Activated CD8-positive, alpha-beta T cell treated with anti-CD3 and anti-CD28 coated beads, Interleukin-2, amount 10 ng/mL, durations not matched to agents 7 days and 5 days (primary cell): Measurements from ENCODE around the gene POMT2. TPM values are rescaled to one million over a fixed set of nuclear protein-coding genes. Genes with fewer than 3 reads are reported as not detected.

Experiments used
- ATAC-seq: fragments of 150-1000 bp; cut with Tn5 transposase; one replicate; pipeline ENCODE4 v1.10.0; 2021; ENCODE audit warnings: moderate library complexity
- CTCF ChIA-PET: fragments of 350-600 bp; sonication (Branson Sonifier 250); formaldehyde crosslinking; loops from one replicate; lab custom pipeline; 2021; ENCODE audit warnings: antibody characterized with exemption; lab: Charles Lee
- POLR2A ChIA-PET: fragments of 350-600 bp; sonication (Branson Sonifier 250); formaldehyde crosslinking; loops from one replicate; lab custom pipeline; 2021; ENCODE audit warnings: antibody characterized with exemption; lab: Charles Lee
- DNase-seq: peaks from one replicate; pipeline ENCODE4 v3.0.0-alpha.2; 2020
- H3K27ac Mint-ChIP-seq: one replicate; pipeline ENCODE4 v1.8.0; 2021; ENCODE audit warnings: mild to moderate bottlenecking, mixed read lengths
- H3K27me3 Mint-ChIP-seq: one replicate; pipeline ENCODE4 v1.8.0; 2021; ENCODE audit warnings: low read depth, mixed read lengths
- H3K36me3 Mint-ChIP-seq: one replicate; pipeline ENCODE4 v1.8.0; 2021; ENCODE audit warnings: low read depth, mixed read lengths
- H3K4me1 Mint-ChIP-seq: one replicate; pipeline ENCODE4 v1.8.0; 2021; ENCODE audit warnings: low read depth, mixed read lengths
- H3K4me3 Mint-ChIP-seq: one replicate; pipeline ENCODE4 v1.8.0; 2021; ENCODE audit warnings: mild to moderate bottlenecking, mixed read lengths
- H3K9me3 Mint-ChIP-seq: one replicate; pipeline ENCODE4 v1.8.0; 2022; ENCODE audit warnings: mixed read lengths; ENCODE audit not compliant: insufficient read depth
- total RNA-seq, 2 experiments: library from RNA; stranded (reverse); gene quantifications; one replicate each; pipeline ENCODE4 v1.2.3, GENCODE V29; 2021

The POMT2 gene, protein sequence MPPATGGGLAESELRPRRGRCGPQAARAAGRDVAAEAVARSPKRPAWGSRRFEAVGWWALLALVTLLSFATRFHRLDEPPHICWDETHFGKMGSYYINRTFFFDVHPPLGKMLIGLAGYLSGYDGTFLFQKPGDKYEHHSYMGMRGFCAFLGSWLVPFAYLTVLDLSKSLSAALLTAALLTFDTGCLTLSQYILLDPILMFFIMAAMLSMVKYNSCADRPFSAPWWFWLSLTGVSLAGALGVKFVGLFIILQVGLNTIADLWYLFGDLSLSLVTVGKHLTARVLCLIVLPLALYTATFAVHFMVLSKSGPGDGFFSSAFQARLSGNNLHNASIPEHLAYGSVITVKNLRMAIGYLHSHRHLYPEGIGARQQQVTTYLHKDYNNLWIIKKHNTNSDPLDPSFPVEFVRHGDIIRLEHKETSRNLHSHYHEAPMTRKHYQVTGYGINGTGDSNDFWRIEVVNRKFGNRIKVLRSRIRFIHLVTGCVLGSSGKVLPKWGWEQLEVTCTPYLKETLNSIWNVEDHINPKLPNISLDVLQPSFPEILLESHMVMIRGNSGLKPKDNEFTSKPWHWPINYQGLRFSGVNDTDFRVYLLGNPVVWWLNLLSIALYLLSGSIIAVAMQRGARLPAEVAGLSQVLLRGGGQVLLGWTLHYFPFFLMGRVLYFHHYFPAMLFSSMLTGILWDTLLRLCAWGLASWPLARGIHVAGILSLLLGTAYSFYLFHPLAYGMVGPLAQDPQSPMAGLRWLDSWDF
- total RNA-seq = 10 to 100 TPM; 15.0 to 15.5 TPM

DNA sequence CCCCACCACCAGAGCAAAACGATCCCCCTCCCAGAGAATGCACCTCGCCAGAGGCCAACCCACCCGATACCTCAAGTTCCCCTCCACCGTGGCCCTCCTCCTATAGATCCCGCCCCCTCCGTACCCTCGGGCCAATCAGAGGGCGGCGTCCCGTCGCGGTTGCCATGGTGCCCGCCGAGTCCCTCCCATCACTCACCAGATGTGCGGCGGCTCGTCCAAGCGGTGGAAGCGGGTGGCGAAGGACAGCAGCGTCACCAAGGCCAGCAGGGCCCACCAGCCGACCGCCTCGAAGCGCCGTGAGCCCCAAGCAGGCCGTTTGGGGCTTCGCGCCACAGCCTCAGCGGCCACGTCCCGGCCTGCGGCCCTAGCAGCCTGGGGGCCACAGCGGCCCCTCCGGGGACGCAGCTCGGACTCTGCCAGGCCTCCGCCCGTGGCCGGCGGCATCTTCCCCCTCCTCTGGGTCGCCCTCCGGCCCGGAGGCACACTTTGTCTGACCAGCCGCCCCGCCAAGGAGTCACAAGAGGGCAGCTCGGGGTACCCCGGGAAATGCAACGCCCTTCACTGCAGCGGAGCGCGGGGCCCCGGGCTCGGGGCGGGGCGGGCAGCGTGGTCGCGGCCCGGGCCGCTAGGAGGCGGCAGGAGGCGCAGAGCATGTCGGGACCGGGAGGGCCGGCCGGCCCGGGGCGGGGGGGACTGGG, at the start of gene POMT2:
Gene POMT2, minus strand, starts transcription at position 646 of the 698 bp plus-strand sequence. Its CDS starts 202 bp downstream, at position 444.
- ChIA-PET POLR2A (interaction anchor here (1.2 to 1.8 kb wide), 5 partner anchors 14 to 508 kb away, joined by 3 to 10 read pairs (median 4); partner anchors contain the start of genes ANGEL1, SAMD15 and TMED8), CTCF (interaction anchor here (0.6 to 2.1 kb wide), 12 partner anchors 13 to 395 kb away, joined by 3 to 11 read pairs (median 4); partner anchors contain the start of genes SAMD15 and TMED8)
- H3K4me1 Mint-ChIP-seq = peaks cover 23% of the 10 kb centered on the region
- H3K4me3 Mint-ChIP-seq = peak within 1 kb of the TSS; percentile 93
- DNase-seq = peak; percentile 94
- ATAC-seq = peak; percentile 61
- H3K9me3 Mint-ChIP-seq = no peaks in the 10 kb centered on the region
- H3K27me3 Mint-ChIP-seq = no peaks in the 10 kb centered on the region
- H3K27ac Mint-ChIP-seq = peak within 1 kb of the TSS; percentile 100
- H3K36me3 Mint-ChIP-seq = no peaks in the 10 kb centered on the region

DNA sequence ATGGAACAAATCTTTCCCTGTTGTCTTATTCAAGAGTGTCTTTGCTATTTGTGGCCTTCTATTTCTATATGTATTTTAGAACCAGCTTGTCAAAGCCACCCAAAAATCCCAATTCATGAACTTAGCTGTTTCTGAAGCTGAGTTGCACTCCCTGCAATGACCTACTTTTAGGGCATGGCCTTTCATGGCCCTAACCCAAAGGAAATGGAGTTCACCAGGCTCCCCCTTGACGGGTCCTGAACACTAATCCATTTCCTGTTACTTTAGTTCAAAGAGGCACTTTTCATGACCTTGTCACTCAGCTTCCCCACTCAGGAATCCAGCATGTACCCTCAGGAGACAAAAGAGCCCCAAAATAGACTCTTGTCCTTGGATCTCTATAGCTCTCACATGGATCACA, 48.6 kb upstream of the POMT2 start:
- ATAC-seq = no peak
- Mint-ChIP-seq H3K27me3 (no peaks in the 10 kb centered on the region), H3K27ac (peak overlapping the region; percentile 67), H3K4me3 (no peak overlapping the region), H3K9me3 (no peaks in the 10 kb centered on the region), H3K4me1 (peaks cover 32% of the 10 kb centered on the region), H3K36me3 (peaks cover 19% of the 10 kb centered on the region)
- ChIA-PET POLR2A (no interaction called here), CTCF (interaction anchor here (1.1 to 1.3 kb wide), 3 partner anchors 14 to 48 kb away, joined by 3 to 4 read pairs (median 4); partner anchors contain the start of genes GSTZ1 and POMT2)
- DNase-seq = peak; percentile 23

DNA sequence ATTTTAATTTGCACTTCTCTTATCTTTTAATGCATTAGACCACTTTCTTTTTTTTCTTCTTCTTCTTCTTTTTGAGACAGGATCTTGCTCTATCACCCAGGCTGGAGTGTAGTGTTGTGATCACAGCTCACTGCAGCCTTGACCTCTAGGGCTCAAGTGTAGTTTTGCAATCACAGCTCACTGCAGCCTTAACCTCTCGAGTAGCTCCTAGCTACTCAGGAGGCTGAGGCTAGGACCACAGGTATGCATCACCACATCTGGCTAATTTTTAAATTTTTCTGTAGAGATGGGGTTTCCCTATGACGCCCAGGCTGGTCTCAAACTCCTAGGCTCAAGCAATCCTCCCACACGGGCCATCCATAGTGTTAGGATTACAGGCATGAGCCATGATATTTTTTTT, 43.5 kb upstream of the POMT2 start:
- ATAC-seq (no peak), DNase-seq (no peak)
- H3K27ac Mint-ChIP-seq = no peak overlapping the region
- no peak overlapping the region for H3K4me3 Mint-ChIP-seq
- H3K4me1 Mint-ChIP-seq = peaks cover 12% of the 10 kb centered on the region
- ChIA-PET POLR2A (interaction anchor here (0.6 to 0.9 kb wide), 2 partner anchors 13 to 746 kb away, joined by 3 to 4 read pairs; partner anchors contain the start of genes SAMD15 and TMED8), CTCF (no interaction called here)
- H3K9me3 Mint-ChIP-seq = no peaks in the 10 kb centered on the region
- H3K27me3 Mint-ChIP-seq = no peaks in the 10 kb centered on the region
- peaks cover 3% of the 10 kb centered on the region for H3K36me3 Mint-ChIP-seq

DNA sequence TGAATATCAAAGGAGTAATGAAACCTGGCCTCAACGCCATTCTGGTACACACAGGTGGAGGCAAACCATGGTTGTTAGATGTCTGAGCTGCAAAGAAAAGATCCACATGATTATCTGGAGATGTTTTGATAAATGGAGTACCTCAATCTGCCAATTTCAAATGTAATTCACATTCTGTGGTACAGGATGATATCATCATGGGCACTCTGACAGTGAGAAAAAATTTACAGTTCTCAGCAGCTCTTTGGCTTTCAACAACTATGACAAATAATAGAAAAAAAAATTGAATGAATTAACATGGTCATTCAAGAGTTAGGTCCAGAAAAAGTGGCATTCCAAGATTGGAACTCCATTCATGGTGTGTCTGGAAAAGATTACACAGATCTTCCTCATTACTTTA, 38.9 kb upstream of the POMT2 start:
- CTCF ChIA-PET = no interaction called here
- DNase-seq (no peak), ATAC-seq (no peak)
- POLR2A ChIA-PET = no interaction called here
- H3K4me3 Mint-ChIP-seq = no peak overlapping the region
- no peaks in the 10 kb centered on the region for H3K9me3 Mint-ChIP-seq
- no peaks in the 10 kb centered on the region for H3K27me3 Mint-ChIP-seq
- peaks cover 8% of the 10 kb centered on the region for H3K4me1 Mint-ChIP-seq
- H3K36me3 Mint-ChIP-seq = peaks cover 4% of the 10 kb centered on the region
- no peak overlapping the region for H3K27ac Mint-ChIP-seq

DNA sequence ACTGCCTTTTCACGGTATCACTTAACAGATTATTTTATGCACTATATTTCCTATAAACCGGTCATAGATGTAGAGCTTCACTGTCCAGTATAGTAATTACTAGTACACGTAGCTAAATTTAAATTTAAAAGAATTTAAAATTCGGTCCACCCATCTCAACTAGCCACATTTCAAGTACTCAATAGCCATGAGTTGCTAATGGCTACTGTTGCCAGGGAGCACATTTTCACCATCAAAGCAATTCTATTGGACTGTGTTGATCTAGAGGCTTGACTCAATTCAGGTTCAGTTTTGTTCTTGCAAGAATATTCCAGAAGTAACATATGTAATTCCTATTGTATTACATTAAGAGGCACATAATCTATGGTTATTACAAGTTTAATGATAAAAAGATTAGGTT, 36.2 kb upstream of the POMT2 start:
- Mint-ChIP-seq H3K4me1 (peaks cover 8% of the 10 kb centered on the region), H3K36me3 (peaks cover 4% of the 10 kb centered on the region), H3K27me3 (no peaks in the 10 kb centered on the region), H3K9me3 (no peaks in the 10 kb centered on the region), H3K27ac (no peak overlapping the region), H3K4me3 (no peak overlapping the region)
- ChIA-PET CTCF (no interaction called here), POLR2A (no interaction called here)
- DNase-seq (no peak), ATAC-seq (no peak)

DNA sequence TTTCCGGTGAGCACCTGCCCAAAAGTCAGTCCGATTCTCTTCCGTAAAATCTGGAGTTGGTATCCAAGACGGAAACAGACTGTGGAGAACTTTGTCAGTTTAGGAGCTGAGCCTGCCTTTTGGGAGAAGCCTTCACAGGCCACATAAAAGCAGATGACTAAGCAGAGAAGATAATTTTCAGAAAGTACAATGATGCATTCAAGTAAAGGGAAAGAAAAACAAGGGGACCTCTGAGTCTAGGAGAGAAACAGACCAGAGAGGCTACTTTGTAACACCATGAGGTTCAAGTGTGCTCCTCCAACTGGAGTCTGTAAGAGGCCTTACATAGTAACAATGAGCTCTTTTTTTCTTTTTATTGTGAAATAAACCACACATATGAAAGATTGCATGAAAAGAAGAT, 35.1 kb upstream of the POMT2 start:
- no peaks in the 10 kb centered on the region for H3K9me3 Mint-ChIP-seq
- H3K27ac Mint-ChIP-seq = no peak overlapping the region
- no peaks in the 10 kb centered on the region for H3K27me3 Mint-ChIP-seq
- ATAC-seq = no peak
- H3K36me3 Mint-ChIP-seq = peaks cover 4% of the 10 kb centered on the region
- no peak for DNase-seq
- ChIA-PET CTCF (interaction anchor here (0.6 to 1.7 kb wide), 2 partner anchors 13 to 644 kb away, joined by 3 to 4 read pairs; no protein-coding TSS in a partner anchor), POLR2A (no interaction called here)
- peaks cover 8% of the 10 kb centered on the region for H3K4me1 Mint-ChIP-seq
- no peak overlapping the region for H3K4me3 Mint-ChIP-seq

DNA sequence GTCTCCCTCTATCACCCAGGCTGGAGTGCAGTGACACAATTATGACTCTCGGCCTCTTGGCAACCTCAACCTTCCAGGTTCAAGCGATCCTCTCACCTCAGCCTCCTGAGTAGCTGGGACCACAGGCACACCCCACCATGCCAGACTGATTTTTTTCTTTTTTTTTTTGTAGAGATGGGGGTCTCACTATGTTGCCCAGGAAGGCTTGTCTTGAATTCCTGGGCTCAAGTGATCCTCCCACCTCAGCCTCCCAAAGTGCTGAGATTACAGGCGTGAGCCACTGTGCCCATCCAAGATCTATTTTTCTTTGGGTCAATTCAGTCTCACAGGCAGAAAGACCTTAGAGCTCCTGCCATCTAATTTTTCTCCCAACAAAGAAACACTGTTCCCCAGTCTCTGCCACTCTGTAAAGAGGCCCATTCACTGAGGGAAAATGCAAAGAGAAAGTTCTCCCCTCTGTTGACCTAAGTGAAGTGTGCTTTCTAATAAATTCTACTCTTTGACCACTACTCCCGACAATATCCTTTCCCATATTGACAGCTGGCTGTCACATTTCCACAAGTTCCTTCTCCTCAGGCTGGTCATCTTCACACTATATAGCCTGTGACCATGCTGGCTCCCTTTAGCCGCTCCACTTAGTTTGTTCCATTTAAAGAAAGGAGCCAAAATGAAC, 32.9 kb upstream of the POMT2 start:
- Mint-ChIP-seq H3K36me3 (peaks cover 17% of the 10 kb centered on the region), H3K4me3 (no peak overlapping the region), H3K4me1 (no peaks in the 10 kb centered on the region), H3K9me3 (no peaks in the 10 kb centered on the region), H3K27ac (no peak overlapping the region), H3K27me3 (no peaks in the 10 kb centered on the region)
- ChIA-PET CTCF (no interaction called here), POLR2A (interaction anchor here (0.9 kb wide), 1 partner anchor 23 kb away, joined by 4 read pairs; the partner anchor contains the start of genes SAMD15 and TMED8)
- no peak for DNase-seq
- ATAC-seq = no peak

DNA sequence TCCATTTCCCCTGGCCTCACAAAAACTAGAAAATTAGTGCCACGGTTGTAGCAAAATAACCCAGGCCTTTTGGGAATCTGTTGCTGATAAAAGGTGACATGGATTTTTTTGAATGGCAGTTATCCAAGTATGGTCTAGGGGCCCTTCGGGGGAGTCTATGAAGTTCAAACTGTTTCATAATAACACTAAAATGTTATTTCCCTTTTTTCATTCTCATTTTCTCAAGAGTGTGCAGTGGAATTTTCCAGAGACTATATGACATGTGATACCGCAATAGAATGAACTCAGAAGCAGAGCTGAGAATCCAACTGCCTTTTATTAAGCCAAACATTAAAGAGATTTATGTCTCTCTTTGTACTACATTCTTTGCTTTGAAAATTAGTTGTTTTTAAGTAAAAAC, 27.1 kb upstream of the POMT2 start:
- CTCF ChIA-PET = no interaction called here
- no peak for ATAC-seq
- H3K36me3 Mint-ChIP-seq = peaks cover 13% of the 10 kb centered on the region
- H3K9me3 Mint-ChIP-seq = no peaks in the 10 kb centered on the region
- no peak for DNase-seq
- H3K4me3 Mint-ChIP-seq = no peak overlapping the region
- POLR2A ChIA-PET = no interaction called here
- no peaks in the 10 kb centered on the region for H3K4me1 Mint-ChIP-seq
- no peaks in the 10 kb centered on the region for H3K27me3 Mint-ChIP-seq
- H3K27ac Mint-ChIP-seq = no peak overlapping the region

DNA sequence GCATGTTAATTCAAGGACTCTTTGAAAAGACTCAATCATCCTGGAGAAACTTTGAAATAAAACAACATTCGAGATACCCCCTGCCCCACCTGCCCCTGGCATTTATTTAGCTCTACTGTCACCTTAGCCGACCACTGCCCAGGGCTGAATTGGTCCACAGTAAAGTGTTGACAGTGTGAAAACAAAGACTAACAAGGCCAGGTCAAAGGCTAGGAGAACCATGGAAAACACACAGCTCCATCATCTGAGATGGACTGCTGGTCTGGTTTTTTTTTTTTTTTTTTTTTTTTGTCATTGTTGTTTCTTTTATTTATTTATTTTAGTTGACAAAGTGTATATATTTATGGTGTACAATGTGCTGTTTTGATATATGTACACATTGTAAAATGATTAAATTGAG, 25.8 kb upstream of the POMT2 start:
- H3K27me3 Mint-ChIP-seq = no peaks in the 10 kb centered on the region
- DNase-seq (no peak), ATAC-seq (no peak)
- H3K4me3 Mint-ChIP-seq = no peak overlapping the region
- H3K36me3 Mint-ChIP-seq = peaks cover 20% of the 10 kb centered on the region
- POLR2A ChIA-PET = no interaction called here
- no peaks in the 10 kb centered on the region for H3K9me3 Mint-ChIP-seq
- H3K4me1 Mint-ChIP-seq = no peaks in the 10 kb centered on the region
- CTCF ChIA-PET = no interaction called here
- no peak overlapping the region for H3K27ac Mint-ChIP-seq

DNA sequence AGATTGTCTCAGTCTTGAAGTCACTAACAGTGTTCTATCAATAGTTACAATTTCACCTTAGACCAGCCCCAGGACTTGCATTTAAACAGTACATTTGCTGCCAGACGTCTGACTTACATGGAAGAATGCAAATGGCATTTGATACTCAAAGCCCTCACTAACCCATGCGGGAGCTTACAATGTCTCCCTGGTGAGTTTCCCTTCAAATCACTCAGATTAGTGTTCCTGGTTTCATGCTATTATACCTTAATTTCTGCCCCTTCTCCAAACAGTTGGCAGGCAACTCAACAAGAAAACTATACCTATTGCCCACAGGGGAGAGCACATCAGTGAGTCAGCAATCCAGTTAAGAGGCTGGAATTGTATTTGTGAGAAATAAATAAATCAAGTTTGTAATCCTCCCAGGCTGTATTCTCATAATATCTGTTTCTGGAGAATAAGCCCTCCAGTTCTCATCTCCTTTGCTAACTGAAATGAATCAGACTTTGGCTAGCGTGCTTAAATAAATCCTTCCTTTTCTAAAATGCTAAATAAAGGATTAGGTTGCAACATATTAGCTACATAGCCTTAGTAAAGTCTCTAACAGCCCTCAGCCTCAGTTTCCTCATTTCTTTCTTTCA, 23.8 kb upstream of the POMT2 start:
- H3K27ac Mint-ChIP-seq = no peak overlapping the region
- POLR2A ChIA-PET = no interaction called here

More for the DNA sequence above, 23.8 kb upstream of the POMT2 start:
- Mint-ChIP-seq H3K4me3 (no peak overlapping the region), H3K27me3 (no peaks in the 10 kb centered on the region), H3K4me1 (no peaks in the 10 kb centered on the region), H3K36me3 (peaks cover 16% of the 10 kb centered on the region), H3K9me3 (no peaks in the 10 kb centered on the region)
- no peak for DNase-seq
- CTCF ChIA-PET = interaction anchor here (0.7 to 0.9 kb wide), 2 partner anchors 14 to 28 kb away, joined by 3 read pairs; no protein-coding TSS in a partner anchor
- ATAC-seq = no peak
